SK-N-DZ (cell line): ENCODE measurements around the gene ASAP2.

Experiments
- DNase-seq: peaks from one replicate; pipeline ENCODE4 v3.0.0-alpha.2; 2015; ENCODE audit warnings: low spot score

Gene ASAP2

DNA sequence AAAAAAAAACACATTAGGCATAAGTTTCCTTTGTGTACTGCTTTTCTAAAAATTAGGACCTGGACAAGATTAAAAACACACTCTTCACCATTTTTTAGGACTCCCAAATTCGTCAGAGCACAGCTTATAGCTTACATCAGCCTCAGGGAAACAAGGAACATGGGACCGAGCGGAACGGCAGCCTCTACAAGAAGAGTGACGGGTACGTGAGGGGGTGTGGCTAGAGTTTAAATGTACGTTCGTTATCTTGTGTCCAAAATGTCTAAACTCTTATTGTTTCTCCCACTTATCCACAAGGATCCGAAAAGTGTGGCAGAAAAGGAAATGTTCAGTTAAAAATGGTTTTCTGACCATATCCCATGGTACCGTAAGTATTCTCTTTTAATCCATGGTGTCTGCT is 137.8 kb downstream of the ASAP2 start:
- no peak for DNase-seq

DNA sequence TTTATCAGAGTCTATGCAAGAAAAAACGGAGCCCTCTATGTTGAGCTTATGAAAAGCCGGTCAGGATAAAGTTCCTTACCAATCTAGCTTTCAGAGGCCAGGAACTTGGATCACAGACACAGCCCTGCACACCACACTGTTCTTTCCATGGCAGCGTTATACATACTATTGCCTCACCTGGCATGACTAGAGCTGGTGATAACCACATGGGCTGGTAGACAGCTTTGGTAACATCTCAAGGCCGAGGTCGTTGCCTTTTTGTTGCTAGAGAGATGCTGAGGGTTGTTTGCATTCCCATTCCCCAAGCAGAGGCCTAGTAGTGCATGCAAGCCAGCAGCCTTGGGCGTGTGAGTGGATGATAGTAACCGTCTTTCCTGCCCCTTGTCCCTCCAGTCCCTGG is 138.7 kb downstream of the ASAP2 start:
- no peak for DNase-seq

- no peak for DNase-seq
Observed at GRCh38 chr2:9345997-9346396, 139.4 kb downstream of the ASAP2 start.

GRCh38 chr2:9346885-9347284 is 140.3 kb downstream of the ASAP2 start:
- no peak for DNase-seq

- DNase-seq = no peak
Observed at GRCh38 chr2:9347411-9347881, 140.8 kb downstream of the ASAP2 start.

DNA sequence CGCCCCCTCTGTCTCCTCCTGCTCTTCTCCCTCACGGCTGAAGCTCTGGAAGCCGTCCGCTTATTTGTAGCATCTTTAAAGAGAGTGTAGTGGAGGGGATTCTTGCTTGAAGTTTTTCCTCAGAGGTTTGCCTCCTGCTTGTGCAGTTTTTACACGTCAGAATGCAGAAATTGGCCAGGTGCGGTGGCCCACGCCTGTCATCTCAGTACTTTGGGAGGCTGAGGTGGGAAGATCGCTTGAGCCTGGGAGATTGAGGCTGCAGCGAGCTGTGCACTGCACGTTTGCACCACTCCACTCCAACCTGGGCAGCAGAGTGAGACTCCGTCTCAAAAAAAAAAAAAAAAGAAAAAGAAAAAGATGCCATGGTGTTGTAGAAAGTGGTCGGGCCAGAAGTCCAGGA is 147.7 kb downstream of the ASAP2 start:
- no peak for DNase-seq

GRCh38 chr2:9355270-9355669 is 148.7 kb downstream of the ASAP2 start:
- no peak for DNase-seq

DNA sequence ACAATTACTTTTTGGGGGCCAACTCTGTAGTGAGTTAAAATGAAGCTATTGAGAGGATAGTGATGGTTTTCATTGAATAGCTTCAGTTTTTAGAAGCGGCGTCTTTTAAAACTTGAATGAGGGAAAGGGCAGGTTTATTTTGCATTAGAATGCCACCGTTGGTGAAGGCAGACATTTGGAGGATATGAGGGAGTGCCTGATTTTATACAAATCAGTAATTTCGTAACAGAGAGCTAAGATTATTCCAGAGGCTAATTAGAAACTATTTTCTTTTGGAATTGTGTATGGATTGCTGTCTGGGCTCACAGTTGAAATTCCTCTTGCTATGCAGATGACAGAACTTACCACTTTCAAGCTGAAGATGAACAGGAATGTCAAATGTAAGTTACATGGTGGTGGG is 149.1 kb downstream of the ASAP2 start:
- DNase-seq = no peak

DNA sequence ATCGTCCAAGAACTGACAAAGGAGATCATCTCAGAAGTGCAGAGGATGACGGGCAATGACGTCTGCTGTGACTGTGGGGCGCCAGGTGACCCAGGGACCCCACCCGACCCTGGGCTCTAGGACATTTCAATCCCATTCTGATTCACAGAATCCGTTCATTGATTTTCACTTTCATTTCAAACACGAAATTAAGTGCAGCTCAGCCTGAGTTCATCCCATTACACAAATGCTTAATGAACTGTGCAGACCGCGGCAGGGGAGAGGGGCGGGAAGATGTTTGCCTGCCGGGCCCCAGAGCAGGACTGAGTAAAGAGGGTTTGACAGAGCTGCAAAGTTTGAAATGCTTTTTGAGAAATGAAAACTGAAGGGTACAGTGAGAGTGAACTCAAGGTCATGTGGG is 149.6 kb downstream of the ASAP2 start:
- DNase-seq = no peak

- DNase-seq = no peak
Observed at GRCh38 chr2:9358846-9359245, 152.2 kb downstream of the ASAP2 start.

DNA sequence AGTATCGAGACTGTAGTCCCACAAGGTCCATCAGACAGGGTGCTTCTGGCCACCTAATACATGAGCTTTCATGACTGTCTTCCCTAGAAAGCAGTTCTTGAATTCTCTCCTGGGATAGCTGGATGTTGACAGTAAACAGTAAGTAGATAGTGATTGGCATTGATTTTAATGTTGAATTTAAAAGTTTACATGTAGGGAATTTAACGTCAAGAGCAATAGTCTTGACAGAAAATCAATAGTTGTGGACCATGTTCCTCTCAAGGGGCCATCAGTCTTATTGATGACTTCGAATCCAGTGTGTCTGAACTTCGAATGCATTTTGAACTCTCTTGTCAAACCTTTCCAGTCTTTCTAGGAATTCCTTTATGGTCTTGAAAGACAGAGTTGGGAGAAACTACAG is 152.9 kb downstream of the ASAP2 start:
- no peak for DNase-seq

DNA sequence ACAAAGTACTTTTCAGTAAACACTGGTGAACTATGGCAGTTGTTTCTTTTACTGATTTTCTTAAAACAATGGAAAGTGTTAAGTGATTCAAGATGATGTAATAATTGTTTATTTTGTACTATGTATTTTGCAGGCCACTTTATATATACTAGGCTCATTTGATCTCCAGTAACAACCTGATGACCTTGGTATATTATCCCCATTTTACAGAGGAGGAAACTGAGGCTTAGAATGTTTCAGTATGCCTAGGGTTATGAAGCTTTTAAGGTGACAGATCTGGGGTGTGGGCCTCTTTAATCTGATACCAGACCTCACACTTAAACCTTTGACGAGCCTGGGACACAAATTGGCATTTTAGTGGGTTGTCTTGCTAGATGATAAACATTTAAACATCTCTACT is 153.5 kb downstream of the ASAP2 start:
- no peak for DNase-seq

DNA sequence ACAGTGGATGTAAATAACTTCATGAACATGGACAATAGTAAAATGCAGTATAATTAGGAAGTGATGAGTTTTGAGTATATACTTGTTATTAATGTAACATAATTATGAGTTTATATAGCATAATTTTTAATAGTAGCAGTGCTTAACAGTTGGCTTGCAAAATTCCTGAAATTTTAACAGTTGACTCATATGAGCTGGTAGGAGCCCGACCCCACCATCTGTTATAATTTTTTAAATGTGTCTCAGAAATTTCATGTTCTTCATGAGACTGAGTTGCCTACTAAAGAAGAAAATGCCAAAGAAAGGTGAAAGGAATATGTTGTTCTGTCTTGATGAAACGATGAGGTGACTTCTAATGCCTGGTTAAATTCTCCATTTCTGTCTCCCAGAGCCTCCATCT is 154.1 kb downstream of the ASAP2 start:
- no peak for DNase-seq

- no peak for DNase-seq
Observed at GRCh38 chr2:9364373-9364772, 157.8 kb downstream of the ASAP2 start.

GRCh38 chr2:9364791-9365497 is 158.3 kb downstream of the ASAP2 start:
- no peak for DNase-seq

- no peak for DNase-seq
Observed at GRCh38 chr2:9365498-9366019, 158.9 kb downstream of the ASAP2 start.

DNA sequence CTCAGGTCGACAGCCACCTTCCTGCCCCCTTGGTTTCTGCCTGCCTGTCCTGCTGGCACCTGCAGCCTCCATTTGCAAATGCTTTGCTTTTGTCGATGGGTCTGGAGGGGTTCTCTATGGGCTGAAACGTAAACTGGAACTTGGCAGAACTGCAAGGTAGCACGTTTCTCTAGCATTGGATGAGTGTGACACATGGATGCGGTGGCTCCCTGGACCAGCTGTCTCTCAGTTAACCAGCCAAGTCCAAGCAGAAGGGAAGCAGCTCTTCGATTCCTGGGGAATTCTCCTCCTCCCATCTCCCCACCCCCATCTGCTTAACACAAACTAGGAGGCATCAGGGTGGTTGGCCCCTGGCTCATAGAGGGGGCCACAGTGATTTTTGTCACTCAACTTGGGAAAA is 159.4 kb downstream of the ASAP2 start:
- no peak for DNase-seq

- DNase-seq = no peak
Observed at GRCh38 chr2:9370746-9371145, 164.1 kb downstream of the ASAP2 start.

- DNase-seq = no peak
Observed at GRCh38 chr2:9373047-9373446, 166.4 kb downstream of the ASAP2 start.

- DNase-seq = no peak
Observed at GRCh38 chr2:9373476-9373875, 166.9 kb downstream of the ASAP2 start.

- no peak for DNase-seq
Observed at GRCh38 chr2:9374071-9374730, 167.6 kb downstream of the ASAP2 start.

- DNase-seq = no peak
Observed at GRCh38 chr2:9375857-9376428, 169.3 kb downstream of the ASAP2 start.
